HG03064 (cell line): ENCODE data around the gene SHISAL1.
"Not testable (repeated sequence)": the region's sequence is repeated elsewhere in the genome, so short reads cannot be mapped to it uniquely, and the experiment has no call there.

Experiments
- ATAC-seq: cut with Tn5 transposase; IDR thresholded peaks from one replicate; pipeline ENCODE4 v1.9.1; 2021; ENCODE audit warnings: low read depth; ENCODE audit not compliant: unreplicated experiment

The SHISAL1 gene

GRCh38 chr22:44305455-44305854 lies 7.3 kb downstream of the SHISAL1 start:
- ATAC-seq = no peak

GRCh38 chr22:44304911-44305310 lies 7.8 kb downstream of the SHISAL1 start:
- ATAC-seq = no peak

GRCh38 chr22:44304354-44304753 lies 8.4 kb downstream of the SHISAL1 start:
- no peak for ATAC-seq

- ATAC-seq = not testable (repeated sequence)
Observed at GRCh38 chr22:44302363-44302762, 10.4 kb downstream of the SHISAL1 start.

GRCh38 chr22:44301039-44301438 lies 11.7 kb downstream of the SHISAL1 start:
- ATAC-seq = no peak

GRCh38 chr22:44299124-44299523 lies 13.6 kb downstream of the SHISAL1 start:
- no peak for ATAC-seq

- ATAC-seq = no peak
Observed at GRCh38 chr22:44298406-44299091, 14.2 kb downstream of the SHISAL1 start.

- ATAC-seq = no peak
Observed at GRCh38 chr22:44297470-44298061, 15.2 kb downstream of the SHISAL1 start.

- ATAC-seq = no peak
Observed at GRCh38 chr22:44295406-44295805, 17.3 kb downstream of the SHISAL1 start.

- no peak for ATAC-seq
Observed at GRCh38 chr22:44293876-44294275, 18.9 kb downstream of the SHISAL1 start.

- ATAC-seq = no peak
Observed at GRCh38 chr22:44293034-44293433, 19.7 kb downstream of the SHISAL1 start.

- no peak for ATAC-seq
Observed at GRCh38 chr22:44292521-44292920, 20.2 kb downstream of the SHISAL1 start.

GRCh38 chr22:44291674-44292360 lies 20.9 kb downstream of the SHISAL1 start:
- ATAC-seq = no peak

GRCh38 chr22:44291265-44291664 lies 21.5 kb downstream of the SHISAL1 start:
- no peak for ATAC-seq

GRCh38 chr22:44289414-44290171 lies 23.2 kb downstream of the SHISAL1 start:
- no peak for ATAC-seq

GRCh38 chr22:44288913-44289312 lies 23.8 kb downstream of the SHISAL1 start:
- no peak for ATAC-seq

GRCh38 chr22:44287741-44288140 lies 25.0 kb downstream of the SHISAL1 start:
- no peak for ATAC-seq

GRCh38 chr22:44287121-44287693 lies 25.5 kb downstream of the SHISAL1 start:
- ATAC-seq = no peak

GRCh38 chr22:44286646-44287045 lies 26.1 kb downstream of the SHISAL1 start:
- ATAC-seq = no peak

GRCh38 chr22:44284711-44285110 lies 28.0 kb downstream of the SHISAL1 start:
- no peak for ATAC-seq
